ENCODE results near the gene XXYLT1. TPM values are rescaled to one million over a fixed set of nuclear protein-coding genes. Genes with fewer than 3 reads are reported as not detected.

The XXYLT1 gene
- total and polyA plus RNA-seq, 10 of the 15 experiments (the other 5 are each of a cell fraction or from before 2014, with no cell fraction given): 1.2 to 14.2 (median 9.3) TPM

GRCh38 chr3:195036974-195037373 lies 234.0 kb downstream of the XXYLT1 start:
- ChIA-PET RAD21 (ENCODE audit: unreplicated experiment) (no interaction called here), POLR2A (no interaction called here), CTCF (interaction anchor here (0.9 to 1.0 kb wide), 2 partner anchors 70 to 233 kb away, joined by 3 read pairs; no protein-coding TSS in a partner anchor), SMC1A (ENCODE audit: uncharacterized antibody, unreplicated experiment) (no interaction called here)
- Histone ChIP-seq H3K27me3 (replicated peaks in 1 of 2; ENCODE audit: control insufficient read depth in 2 of 2, insufficient read depth in 2 of 2, low read length in 1 of 2) (no peaks in the 10 kb centered on the region; a peak in 1 of 4 replicates), H3K4me3 (no peak overlapping the region), H4K20me1 (ENCODE audit: control insufficient read depth, insufficient read depth) (no peaks in the 10 kb centered on the region), H2AFZ (ENCODE audit: control insufficient read depth, low read depth, low read length) (no peak overlapping the region), H3K4me1 (ENCODE audit: control insufficient read depth, insufficient read depth, low read length) (no peaks in the 10 kb centered on the region), H3K9ac (ENCODE audit: control insufficient read depth, insufficient read depth, low read length) (no peak overlapping the region), H3K36me3 (ENCODE audit: control insufficient read depth in 2 of 2, insufficient read depth in 2 of 2, low read length in 1 of 2) (no peaks in the 10 kb centered on the region), H3K9me3 (replicated peaks; ENCODE audit: control insufficient read depth, insufficient read depth, low read length) (no peaks in the 10 kb centered on the region), H3K79me2 (ENCODE audit: control insufficient read depth, insufficient read depth, low read length) (no peaks in the 10 kb centered on the region), H3K27ac (ENCODE audit: control insufficient read depth, insufficient read depth) (no peak overlapping the region), H3K4me2 (ENCODE audit: control insufficient read depth, insufficient read depth) (no peak overlapping the region)
- DNase-seq (ENCODE audit: low read depth, low spot score) (no peak), ATAC-seq (no peak), FAIRE-seq (no peak)
- TF ChIP-seq MEF2B (IDR thresholded peaks at IDR 0.05; ENCODE audit: partially characterized antibody, poor library complexity, severe bottlenecking) (no peak), ETV6 (conservative IDR thresholded peaks at IDR 0.05 in 1 of 2, IDR thresholded peaks at IDR 0.05 in 1 of 2; ENCODE audit: borderline replicate concordance in 1 of 2, low read depth in 1 of 2) (peak in 1 of 2 experiments; percentile 47; a peak in 1 of 4 replicates)
- intact Hi-C loops (cut with micrococcal nuclease; ENCODE audit: unreplicated experiment) (no loop called here), in situ Hi-C loops (cut with MboI) (no loop called here)
- no TSS peak for BruUV-seq (replicated peaks)
- 61% methylated on average over 5 of the region's 5 CpGs for WGBS (ENCODE audit: insufficient coverage, insufficient replicate concordance, low lambda C conversion rate, missing lambda C conversion rate)

GRCh38 chr3:195036574-195036973 lies 234.4 kb downstream of the XXYLT1 start:
- Histone ChIP-seq H3K4me1 (ENCODE audit: control insufficient read depth, insufficient read depth, low read length) (no peaks in the 10 kb centered on the region), H3K9ac (ENCODE audit: control insufficient read depth, insufficient read depth, low read length) (no peak overlapping the region), H3K4me3 (no peak overlapping the region), H3K9me3 (replicated peaks; ENCODE audit: control insufficient read depth, insufficient read depth, low read length) (no peaks in the 10 kb centered on the region), H3K4me2 (ENCODE audit: control insufficient read depth, insufficient read depth) (no peak overlapping the region), H2AFZ (ENCODE audit: control insufficient read depth, low read depth, low read length) (no peak overlapping the region), H3K79me2 (ENCODE audit: control insufficient read depth, insufficient read depth, low read length) (no peaks in the 10 kb centered on the region), H3K27ac (ENCODE audit: control insufficient read depth, insufficient read depth) (no peak overlapping the region), H3K36me3 (ENCODE audit: control insufficient read depth in 2 of 2, insufficient read depth in 2 of 2, low read length in 1 of 2) (no peaks in the 10 kb centered on the region), H3K27me3 (replicated peaks in 1 of 2; ENCODE audit: control insufficient read depth in 2 of 2, insufficient read depth in 2 of 2, low read length in 1 of 2) (no peaks in the 10 kb centered on the region; a peak in 1 of 4 replicates), H4K20me1 (ENCODE audit: control insufficient read depth, insufficient read depth) (no peaks in the 10 kb centered on the region)
- no TSS peak for BruUV-seq (replicated peaks)
- FAIRE-seq: no peak
- POLR2A ChIA-PET: no interaction called here
- intact Hi-C loops (cut with micrococcal nuclease; ENCODE audit: unreplicated experiment) (no loop called here), in situ Hi-C loops (cut with MboI) (no loop called here)
- no peak for DNase-seq (ENCODE audit: low read depth, low spot score)
- SMC1A ChIA-PET (ENCODE audit: uncharacterized antibody, unreplicated experiment): no interaction called here
- 27% methylated on average over 6 of the region's 6 CpGs for WGBS (ENCODE audit: insufficient coverage, insufficient replicate concordance, low lambda C conversion rate, missing lambda C conversion rate)
- CTCF ChIA-PET: interaction anchor here (0.9 kb wide), 1 partner anchor 234 kb away, joined by 3 read pairs; no protein-coding TSS in a partner anchor
- RAD21 ChIA-PET (ENCODE audit: unreplicated experiment): no interaction called here
- no peak for ATAC-seq
- TF ChIP-seq ZNF217 (IDR thresholded peaks at IDR 0.05) (no peak), HDAC6 (IDR thresholded peaks at IDR 0.05; ENCODE audit: unreplicated experiment) (no peak), IRF3 (IDR thresholded peaks at IDR 0.05) (no peak), ATF2 (IDR thresholded peaks at IDR 0.05; ENCODE audit: low read length) (no peak), STAT1 (conservative IDR thresholded peaks at IDR 0.05) (no peak), HDGF (IDR thresholded peaks at IDR 0.05) (no peak), CEBPZ (IDR thresholded peaks at IDR 0.05; ENCODE audit: low read depth, low read length) (no peak)
